Stimulated activated CD8-positive, alpha-beta memory T cell treated with anti-CD3 and anti-CD28 coated beads, Interleukin-7, amount 100 ng/mL, for 4 hours (primary cell): Measurements from ENCODE around the gene NKX2-8.

ENCODE experiments used
- DNase-seq, 2 donors: peaks; one replicate each; pipeline ENCODE4 v3.0.0-alpha.2; 2020; ENCODE audit warnings: low read depth in 2 of 2

NKX2-8 gene

GRCh38 chr14:36582011-36582873 lies at the start of gene NKX2-8:
NKX2-8 (minus strand) TSS chr14:36582614; CDS start chr14:36582389, 225 bp downstream.
- no peak for DNase-seq

DNA sequence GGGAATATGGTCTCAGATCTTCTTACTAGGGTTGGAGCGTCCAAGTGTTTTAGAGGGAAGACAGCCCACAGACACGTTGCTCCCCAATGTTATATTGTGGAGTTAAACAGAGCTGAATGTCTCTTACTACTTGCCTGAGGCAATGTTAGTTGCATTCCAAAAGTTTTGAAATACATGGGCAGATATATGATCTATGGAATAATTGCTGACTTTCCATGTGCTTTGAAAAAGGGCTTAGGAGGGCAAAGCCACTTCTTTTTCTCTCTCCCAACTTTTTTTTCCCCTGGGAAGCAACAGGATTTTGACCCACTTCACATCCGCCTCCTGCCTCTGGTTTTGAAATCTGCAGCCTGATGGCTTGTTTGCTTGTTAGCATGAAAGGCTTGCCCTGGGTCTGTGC lies 45.6 kb upstream of the NKX2-8 start:
- no peak for DNase-seq

DNA sequence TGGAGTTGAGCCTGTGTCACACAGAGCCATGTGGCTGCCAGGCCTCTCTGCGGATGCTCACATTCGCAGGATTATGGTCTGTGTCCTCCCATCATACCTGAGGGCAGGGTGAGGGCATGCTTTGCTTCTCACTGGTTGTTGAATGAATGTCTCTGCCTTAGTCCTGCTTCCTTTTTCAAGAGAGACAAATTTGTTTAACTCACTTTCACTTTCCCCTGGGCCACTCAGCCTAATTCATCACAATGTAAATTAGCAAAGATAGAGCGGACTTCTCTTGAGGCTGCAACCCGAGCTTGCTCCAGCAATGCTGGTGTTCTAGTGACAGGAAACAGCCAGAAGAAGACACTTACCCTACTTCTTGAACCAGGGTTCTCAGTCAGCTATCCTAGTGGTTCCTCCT lies 43.7 kb upstream of the NKX2-8 start:
- DNase-seq = no peak

DNA sequence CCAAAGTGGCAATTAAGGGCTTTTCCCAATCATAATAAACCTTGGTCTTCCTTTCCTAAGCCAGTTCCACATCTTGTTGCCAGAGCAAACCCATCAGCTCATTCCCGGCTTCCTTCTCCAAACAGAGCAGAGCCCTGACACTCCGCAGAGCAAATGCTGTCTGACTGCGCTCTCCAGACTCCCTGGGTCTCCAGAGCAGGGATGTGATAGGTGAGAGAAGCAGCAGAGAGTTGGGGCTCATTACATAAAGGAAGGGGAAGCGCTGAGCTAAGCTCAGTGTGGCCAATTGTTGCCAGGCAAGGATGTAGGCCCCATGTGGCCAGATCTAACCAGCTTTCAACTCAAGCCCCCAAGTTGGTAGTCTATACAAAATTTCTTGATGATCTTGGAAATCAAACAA lies 43.0 kb upstream of the NKX2-8 start:
- DNase-seq = no peak

GRCh38 chr14:36625014-36625413 lies 42.6 kb upstream of the NKX2-8 start:
- DNase-seq = no peak

DNA sequence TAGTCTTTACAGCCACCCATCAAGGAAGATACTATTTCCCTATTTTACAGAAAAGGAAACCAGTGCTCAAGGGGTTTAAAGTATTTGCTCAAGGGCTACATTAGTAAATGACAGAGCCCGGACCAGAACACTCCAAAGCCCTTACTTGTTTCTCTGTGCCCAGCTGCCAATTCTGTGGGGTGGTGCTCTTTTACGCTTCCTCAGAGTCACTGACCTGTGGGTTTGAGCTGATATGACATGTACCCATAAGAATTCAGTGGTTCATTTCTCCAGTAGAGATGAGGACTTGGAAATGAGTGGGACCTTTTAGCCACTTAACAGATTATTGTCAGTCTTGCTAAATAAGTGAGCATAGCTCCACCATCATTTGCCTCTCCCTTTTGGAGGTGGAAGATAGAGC lies 37.4 kb upstream of the NKX2-8 start:
- DNase-seq = no peak

GRCh38 chr14:36619131-36619530 lies 36.7 kb upstream of the NKX2-8 start:
- no peak for DNase-seq

DNA sequence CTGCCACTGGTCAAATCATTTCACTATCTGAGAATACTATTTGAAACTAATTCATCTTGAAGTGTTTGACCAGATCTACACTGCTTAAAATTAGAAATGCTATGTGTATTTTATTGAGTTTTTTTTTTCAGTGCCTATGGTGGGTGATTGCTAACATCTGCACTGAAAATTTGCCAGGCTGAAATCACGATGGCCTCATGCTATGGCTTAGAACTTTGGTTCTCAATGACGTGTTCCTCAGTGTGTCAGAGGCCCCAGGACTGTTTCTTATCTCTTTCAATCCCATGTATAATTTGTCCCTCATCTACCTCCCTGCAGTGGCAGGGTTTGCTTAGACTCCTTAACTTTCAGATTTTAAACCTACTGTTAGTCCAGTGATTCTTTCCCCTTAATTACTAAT lies 36.2 kb upstream of the NKX2-8 start:
- DNase-seq = no peak

DNA sequence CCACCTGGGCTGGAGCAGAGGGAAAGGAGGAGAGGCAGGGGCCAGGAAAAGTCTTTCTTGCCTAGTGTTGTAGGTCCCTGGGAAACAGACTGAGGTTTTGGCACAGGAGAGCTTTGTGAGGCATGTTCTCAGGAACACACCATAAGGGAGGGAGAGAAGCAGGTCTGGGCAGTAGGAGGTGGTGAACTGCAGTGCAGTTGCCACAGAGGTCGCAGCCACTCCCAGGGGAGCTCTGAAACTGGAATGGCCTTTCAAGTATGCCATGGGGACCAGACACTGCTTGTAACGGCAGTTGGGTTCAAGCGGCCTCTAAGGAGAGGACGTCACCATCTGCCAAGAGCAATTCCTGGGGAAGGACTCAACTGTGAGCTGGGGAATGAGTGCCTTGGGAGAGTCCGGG lies 35.4 kb upstream of the NKX2-8 start:
- DNase-seq = no peak

- no peak for DNase-seq
Measured at GRCh38 chr14:36605506-36605857, 23.1 kb upstream of the NKX2-8 start.

DNA sequence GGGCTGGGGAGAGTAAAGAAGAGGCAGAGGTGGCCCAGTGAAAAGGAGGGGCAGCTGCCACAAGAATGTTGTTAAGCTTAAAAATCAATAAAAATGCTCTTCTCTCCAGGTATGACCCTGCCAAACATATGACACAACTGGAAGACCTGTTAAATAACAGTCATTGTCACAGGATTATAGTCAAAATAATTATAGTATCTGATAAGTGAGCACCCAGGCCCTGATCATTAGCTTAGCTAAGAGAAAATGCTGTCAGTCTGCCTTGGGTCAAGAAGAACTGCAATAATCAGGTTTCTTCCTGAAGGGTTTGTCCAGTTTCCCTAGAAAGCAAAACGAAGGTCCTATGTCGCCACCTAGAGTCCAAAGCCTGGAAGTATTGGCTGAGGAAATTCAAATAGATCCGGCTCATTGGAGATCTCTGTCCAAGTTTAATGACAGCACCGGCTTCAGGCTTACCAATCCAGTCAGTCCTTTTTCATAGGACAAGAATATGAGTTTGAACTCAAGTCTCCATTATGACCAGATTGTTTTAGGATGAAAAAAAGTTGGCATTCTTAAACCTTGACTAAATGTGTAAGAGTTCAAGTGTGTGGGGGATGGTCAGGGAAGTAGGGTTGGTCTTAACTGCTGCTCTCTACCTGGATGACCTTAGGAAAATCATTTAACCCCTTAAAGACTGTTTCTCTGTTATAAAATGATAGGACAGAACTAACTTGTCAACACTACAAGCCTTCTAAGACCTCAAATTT lies 22.5 kb upstream of the NKX2-8 start:
- no peak for DNase-seq

GRCh38 chr14:36600431-36600830 lies 18.0 kb upstream of the NKX2-8 start:
- no peak for DNase-seq

- DNase-seq = no peak
Measured at GRCh38 chr14:36591482-36591881, 9.1 kb upstream of the NKX2-8 start.

GRCh38 chr14:36588788-36589187 lies 6.4 kb upstream of the NKX2-8 start:
- no peak for DNase-seq

- DNase-seq = no peak
Measured at GRCh38 chr14:36588119-36588518, 5.7 kb upstream of the NKX2-8 start.

- no peak for DNase-seq
Measured at GRCh38 chr14:36585100-36585499, 2.7 kb upstream of the NKX2-8 start.

DNA sequence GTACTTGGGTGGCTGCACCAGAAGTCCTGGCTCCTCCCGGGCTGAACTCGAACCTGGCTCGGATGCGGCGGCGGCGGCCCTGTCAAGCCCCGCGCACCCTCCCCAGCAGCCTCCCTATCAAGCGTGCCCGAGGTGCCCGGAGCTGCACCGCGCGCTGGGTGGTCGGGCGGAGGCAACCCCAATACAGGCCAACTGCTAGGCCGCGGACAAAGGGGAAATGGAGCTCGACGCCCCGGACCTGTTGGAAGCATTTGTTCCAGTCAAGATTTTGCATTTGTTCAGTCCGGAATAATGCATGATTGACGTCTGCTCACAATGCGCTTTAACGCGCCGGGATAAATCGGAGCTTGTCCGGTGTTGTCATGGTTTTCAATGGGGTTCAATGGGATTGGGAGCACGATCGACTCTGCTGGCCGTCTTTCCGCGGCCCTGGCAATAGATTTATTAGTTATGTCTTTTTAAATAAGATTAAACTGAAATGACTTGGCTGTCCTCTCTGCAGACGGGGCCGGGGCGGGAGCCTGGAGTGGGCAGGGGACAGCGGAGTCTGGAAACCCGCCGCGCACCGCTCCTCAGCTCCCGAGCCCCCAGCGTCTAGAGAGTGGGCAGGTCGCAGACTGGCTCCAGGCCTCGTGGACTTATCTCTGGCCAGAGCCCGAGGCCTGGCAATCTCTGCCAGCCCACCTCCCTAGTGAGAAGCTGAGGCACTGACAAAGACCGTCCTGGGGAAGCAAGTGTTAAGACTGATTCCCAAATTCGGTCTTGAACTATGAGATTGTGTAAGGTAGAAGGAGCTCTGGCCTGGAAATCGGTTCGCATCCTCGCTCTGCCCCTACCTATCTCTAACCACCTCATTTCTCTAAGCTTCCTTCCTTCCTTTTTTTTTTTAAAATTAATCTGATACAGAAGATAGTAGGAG lies 1.7 kb upstream of the NKX2-8 start:
- DNase-seq = no peak

GRCh38 chr14:36583242-36583892 lies 953 bp upstream of the NKX2-8 start:
- DNase-seq = no peak

DNA sequence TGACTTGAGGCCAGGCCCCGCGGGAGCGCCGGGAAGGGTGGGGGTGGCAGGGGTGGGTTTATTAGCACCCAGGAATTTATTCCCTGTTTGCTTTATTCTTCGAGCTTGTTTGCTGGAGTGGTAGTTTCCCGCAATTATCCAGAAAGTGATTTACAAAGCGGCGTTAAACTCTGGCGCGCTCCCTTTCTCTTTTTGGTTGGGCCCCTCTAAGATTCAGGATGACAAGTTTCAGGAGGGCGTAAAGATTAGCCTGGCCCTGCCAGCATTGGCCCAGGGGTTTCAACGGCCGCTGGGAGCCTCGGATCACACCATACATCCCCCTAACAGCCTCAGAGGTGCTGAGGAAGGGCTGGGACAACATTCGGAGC lies 444 bp upstream of the NKX2-8 start:
- no peak for DNase-seq

- no peak for DNase-seq
Measured at GRCh38 chr14:36580856-36581831, 1.3 kb downstream of the NKX2-8 start.
